Measurements from ENCODE around the gene CRYBA4.
A peak's percentile ranks its signal among the peaks of the same experiment; 100 is the strongest.

The CRYBA4 gene

DNA sequence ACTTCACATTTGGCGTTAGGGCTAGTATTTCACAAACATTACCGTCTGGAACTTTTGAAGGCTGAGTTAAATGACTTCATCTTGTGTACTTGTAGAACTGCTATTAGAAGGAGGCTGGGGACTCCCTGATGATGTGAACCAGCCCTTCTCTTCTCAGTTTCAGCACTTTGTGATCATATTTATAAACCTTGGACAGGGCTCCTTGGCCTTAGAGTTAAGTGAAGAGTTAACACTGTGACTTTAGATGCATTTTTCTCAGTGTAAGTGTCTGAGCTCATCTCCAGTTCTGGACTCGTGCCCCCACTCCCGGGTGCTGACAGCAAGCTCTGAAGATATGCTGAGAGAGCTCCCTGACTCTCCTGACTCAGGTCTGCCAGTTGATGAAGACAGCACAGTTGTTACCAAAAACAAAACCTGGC is 44.1 kb downstream of the CRYBA4 start:
- no peak for DNase-seq

DNA sequence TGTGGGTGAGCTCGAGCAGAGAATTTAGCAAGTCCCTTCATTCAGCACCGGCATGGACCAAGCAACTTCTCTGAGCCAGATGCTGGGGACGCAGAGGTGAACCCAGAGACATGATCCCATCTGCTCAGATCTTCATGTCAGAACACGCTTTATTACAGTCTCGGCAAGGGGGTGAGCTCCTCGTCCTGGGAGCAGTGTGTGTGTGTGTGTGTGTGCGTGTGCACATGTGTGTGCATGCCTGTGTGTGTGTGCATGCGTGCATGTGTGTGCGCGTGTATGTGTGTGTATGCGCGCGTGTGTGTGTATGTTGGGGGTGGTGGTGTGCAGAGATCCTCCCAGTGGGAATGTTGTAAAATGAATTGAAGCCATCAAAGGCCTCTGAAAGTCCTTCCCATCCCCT is 45.4 kb downstream of the CRYBA4 start:
- no peak for DNase-seq

DNA sequence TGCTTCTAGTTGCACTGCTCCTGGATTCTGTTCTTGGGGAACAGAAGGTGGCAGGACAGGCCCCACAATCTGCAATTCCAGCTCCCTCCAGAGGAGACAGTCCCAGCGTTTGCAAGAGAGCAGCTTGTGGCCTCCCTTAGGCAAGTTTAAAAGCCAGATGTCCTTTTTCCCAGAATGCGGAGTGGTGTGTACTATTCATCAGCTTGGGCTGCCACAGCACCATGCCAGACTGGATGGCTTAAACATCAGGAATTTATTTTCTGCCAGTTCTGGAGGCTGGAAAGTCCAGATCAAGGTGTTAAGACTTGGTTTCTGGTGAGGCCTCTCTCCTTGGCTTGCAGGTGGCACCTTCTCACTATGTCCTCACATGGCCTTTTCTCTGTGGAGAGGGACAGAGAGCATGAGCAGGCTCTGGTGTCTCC is 47.3 kb downstream of the CRYBA4 start:
- DNase-seq: no peak

DNA sequence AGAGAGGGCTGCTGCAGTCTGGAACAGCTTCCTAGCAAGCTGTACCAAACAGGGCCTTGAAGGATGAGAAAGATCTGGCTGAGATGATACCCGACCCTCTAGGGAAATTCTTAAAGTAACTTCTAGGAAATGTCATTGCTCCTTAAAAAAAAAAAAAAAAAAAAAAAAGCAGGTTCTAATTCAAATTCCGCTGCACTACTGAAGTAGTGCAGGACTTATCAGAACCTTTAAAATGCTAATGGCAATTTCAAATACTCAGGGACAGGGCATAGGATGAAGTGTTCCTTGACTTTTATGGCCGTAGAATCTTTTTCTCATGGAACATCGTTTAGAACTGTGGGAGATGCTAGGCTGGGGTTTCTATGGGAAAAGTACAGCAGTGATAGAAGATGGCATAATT is 48.7 kb downstream of the CRYBA4 start:
- DNase-seq: no peak

DNA sequence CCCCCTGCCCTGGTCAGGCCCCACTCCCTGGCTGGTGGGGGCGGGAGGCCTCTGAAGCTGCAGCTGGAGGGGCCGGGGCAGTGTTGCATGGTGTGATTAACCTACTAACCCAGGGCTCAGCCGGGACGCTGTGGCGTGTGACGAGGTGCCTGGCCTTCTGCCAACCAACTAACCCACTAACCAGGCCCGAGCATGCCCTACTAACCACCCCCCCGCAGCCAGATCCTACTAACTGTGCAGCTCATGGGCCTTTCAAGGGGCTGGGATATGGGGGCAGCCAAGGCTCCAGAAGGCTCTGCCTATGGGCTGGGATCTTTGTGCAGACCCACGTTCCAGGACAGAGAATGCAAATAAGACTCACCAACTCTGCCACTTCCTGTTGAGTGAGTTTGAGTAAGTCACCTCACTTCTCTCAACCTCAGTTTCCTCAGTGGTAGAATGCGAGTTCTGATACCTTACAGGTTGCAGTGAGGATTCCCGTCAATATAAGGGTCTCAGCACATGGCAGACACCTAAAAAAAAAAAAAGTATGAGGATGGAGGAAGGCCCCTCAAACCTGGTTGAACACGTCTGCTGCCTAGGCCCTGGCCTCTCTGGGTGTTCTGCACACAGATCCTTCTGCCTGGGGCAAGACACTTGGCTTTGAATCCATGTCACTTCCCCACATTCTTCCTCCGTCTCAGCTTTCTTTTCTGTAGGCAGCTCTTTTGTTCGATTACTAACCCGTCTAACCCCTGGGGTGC is 49.7 kb downstream of the CRYBA4 start:
- peak; percentile 30 for DNase-seq

DNA sequence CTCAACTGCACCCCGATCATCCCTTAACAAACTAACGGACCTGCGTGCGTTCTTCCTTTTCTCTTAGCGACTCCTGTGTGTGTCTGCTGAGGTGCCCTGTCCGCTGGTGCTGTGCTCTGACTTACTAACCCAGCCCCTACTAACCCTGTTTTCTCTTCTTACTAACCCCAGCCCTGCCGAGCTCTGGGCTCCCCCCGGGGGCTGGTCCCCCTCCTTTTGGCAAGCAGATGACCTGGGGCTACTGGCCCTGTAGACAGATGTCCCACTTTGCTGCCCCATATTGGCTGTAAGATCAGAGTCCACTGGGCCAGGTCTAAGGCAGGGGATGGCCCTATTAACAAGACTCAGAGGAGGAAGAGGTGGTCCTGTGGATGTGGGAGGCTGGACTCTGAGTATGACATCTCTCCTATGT is 50.3 kb downstream of the CRYBA4 start:
- DNase-seq: no peak

DNA sequence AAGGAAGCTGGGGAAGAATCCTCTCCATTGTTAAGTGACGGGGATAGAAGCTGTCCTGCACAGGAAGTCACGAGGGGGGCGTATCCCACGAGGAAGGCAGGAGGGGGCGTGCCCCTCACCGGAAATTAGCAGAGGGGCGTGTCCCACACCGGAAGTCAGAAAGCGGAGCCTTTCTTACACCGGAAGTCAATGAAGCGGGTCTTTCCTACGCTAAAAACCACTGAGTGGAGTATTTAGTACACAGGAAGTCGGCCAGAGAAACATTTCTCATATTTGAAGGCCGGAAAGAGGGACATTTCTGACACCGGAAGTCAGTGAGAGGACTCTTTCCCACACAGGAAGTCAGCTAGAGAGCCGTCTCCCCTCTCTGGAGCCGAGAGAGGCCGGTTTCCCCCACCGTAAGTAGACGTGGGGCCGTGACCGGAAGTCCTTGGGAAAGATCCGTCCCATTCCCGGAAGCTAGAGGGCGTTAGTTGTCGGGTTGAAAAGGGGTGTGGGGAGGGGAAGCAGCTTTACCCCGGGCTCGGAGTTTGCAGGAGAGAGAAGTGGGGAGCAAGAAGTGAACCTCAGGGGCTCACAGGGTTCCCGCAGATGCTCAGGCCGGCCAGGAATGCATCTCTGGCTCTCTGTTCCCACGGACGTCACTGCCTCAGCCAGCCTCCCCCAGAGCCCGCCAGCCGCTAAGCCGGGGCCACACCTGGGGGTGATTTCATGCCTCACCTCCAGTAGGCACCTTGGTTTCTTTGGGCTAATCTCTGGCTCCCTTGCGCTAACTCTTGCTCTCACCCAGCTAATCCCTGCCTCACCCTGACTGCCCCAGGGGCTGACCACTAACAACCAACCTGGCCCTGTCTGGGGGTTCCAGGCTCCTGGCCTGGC is 51.1 kb downstream of the CRYBA4 start:
- DNase-seq: peak; percentile 82

DNA sequence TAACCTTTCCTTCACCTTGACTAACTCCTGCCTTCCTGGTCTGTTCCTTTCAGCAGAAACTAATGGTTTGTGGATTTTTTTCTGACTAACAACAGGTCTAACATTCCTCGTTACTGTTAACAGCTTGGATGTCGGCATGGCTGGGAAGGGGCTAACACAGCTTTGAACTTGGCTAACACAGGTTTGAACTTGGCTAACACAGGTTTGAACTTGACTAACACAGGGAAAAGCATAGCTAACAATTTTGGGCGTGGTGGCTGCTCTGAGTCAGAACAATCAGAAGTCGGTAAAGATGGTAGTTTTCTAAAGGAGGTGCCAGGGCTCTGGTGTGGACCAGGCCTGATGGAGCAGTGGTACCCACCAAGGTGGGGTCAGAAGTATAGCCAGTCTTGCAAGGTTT is 51.7 kb downstream of the CRYBA4 start:
- no peak for DNase-seq

DNA sequence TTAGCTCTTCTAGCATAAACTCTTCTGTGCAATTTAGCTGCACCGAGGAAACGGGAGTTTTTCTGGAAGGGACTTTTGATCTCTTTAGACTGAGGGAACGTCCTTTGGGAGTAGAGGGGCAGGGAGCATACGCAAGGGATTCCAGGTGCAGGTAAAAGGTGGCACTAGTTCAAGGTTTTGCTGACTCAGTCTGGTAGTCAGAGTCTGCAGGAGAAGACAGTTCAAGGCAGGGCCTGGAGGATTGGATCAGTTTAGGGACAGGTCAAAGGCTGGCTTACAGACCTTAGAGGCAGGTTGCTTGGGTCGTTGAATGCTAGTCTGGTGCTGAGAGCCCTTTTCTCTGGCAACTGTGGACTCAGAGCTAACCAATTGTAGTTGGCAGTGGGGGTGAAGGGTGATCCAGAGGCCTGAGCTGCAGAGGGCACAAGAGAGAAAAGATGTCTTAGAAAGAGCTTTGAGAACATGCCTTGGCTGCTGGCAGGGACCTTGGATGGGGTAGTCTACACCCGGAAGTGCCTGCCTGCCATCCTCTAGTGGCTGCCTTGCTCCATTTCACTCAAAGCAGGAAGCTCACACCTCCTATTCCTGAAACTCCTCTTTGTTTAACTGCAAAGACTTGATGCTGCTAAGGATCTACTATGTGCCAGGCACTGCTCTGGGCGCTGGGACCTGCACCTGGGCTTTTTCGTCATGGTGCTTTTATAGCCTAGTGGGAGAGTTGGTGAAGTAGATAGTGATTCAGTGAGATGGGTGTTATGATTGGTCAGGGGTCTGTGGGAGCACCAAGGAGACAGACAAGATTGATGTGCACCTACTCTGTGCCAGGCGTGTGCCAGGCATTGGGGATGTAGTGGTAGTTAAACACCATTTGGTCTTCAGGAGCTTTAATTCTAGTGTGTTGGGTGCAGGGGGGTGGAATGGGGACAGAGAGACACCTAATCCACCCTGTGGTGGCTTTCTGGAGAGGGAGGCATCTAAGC is 52.7 kb downstream of the CRYBA4 start:
- no peak for DNase-seq

DNA sequence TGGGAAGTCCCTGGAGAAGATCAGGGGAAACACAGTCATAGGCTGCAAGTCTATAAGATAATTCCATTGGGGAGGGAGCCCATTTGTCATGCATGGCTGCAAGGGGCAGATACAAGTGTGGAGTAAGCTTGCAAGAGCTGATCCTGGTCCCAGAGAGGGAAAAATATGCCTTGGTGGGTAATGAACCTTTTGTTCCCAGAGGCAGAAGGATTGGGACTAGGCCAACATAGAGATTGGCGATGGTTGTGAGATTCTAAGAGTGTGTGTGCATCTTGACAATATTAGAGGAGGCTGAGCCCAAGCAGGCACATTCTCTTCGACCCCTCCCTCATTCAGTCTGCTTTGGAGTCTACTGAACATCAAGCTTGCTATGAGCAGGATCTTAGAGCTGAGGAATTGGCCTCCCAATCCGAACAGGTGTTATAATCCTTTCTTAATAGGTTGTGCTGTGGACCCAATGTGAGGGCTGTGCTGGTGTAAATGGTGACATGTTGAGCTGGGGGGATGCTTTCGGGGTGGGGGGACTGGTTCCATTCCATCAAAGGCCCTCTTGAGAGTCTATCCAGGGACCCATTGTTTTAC is 54.0 kb downstream of the CRYBA4 start:
- no peak for DNase-seq

DNA sequence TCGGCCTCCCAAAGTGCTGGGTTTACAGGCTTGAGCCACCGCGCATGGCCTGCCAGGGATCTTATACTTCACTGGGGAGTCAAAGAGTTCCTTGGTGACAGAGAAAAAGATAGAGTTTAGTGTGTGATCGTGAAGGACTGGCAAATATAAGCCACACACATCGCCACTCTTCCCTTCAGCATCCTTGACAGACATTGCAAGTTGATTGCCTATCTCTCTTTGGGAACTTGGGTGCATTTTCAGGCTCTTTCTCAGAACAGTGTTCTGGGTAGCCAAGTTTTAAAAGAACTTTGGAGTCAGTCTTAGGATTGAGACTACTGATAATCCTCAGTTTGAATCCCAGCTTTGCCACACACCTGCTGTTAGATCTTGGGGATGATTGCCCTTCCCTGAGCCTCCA is 55.5 kb downstream of the CRYBA4 start:
- DNase-seq: no peak

DNA sequence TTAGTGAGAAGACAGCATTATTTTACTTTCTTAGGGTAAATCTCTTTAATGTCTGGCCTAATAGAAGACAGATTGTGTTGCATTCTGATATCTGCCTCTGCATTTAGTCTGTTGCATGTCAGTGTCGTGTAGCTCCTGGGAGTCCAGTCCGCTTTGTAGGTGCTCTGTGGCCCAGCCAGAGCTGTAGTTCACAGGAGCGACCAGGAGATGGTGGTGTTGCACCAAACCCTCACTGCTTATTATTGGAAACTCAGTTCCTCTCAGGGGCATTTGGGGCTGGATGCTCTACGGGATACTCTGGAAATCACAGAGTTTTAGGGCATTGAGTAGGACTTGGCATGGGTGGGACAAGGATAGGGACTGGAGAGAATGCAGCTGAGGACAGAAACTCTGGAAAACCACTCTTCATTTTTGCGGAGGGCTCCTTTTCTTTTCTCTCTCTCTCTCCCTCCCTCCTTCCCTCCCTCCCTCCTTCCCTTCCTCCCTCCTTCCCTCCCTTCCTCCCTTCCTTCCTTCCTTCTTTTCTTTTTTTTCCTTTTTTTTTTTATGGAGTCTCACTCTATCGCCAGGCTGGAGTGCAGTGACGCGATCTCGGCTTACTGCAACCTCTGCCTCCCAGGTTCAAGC is 57.4 kb downstream of the CRYBA4 start:
- peak; percentile 60 for DNase-seq

Data from effector CD8-positive, alpha-beta T cell (primary cell).